ENCODE results near the gene MCM7. TPM values are rescaled to one million over a fixed set of nuclear protein-coding genes. Genes with fewer than 3 reads are reported as not detected.

MCM7 gene
- polyA plus RNA-seq, 1 experiment = 39.5 TPM

- H3K27me3 ChIP-seq (ENCODE audit: control insufficient read depth, insufficient read depth, low read length) = no peaks in the 10 kb centered on the region
- POLR2A ChIA-PET = interaction anchor here (0.6 to 0.7 kb wide), 2 partner anchors 19 to 97 kb away, joined by 3 to 4 read pairs; no protein-coding TSS in a partner anchor
- no peak for TF ChIP-seq CTCF (IDR thresholded peaks at IDR 0.05; ENCODE audit: low read depth, low read length)
- DNase-seq (ENCODE audit: low read depth, low spot score) = no peak
- CTCF ChIA-PET = interaction anchor here (0.6 to 11.8 kb wide), 3 partner anchors 23 to 80 kb away, joined by 3 to 174 read pairs (median 3); no protein-coding TSS in a partner anchor
- H3K9me3 ChIP-seq (ENCODE audit: control insufficient read depth, insufficient read depth, low read length) = peaks cover 4% of the 10 kb centered on the region; the same call in 1 of the 2 replicates
- H3K4me3 ChIP-seq (ENCODE audit: low read depth, low read length) = no peak overlapping the region
- no peak overlapping the region for H3K27ac ChIP-seq (ENCODE audit: low read depth, low read length)
Observed at GRCh38 chr7:100059251-100059739, 41.9 kb downstream of the MCM7 start.

GRCh38 chr7:100057006-100057405 lies 44.2 kb downstream of the MCM7 start:
- TF ChIP-seq CTCF (IDR thresholded peaks at IDR 0.05; ENCODE audit: low read depth, low read length) = no peak
- peak overlapping the region; percentile 11 for H3K27ac ChIP-seq (ENCODE audit: low read depth, low read length)
- no peaks in the 10 kb centered on the region for H3K9me3 ChIP-seq (ENCODE audit: control insufficient read depth, insufficient read depth, low read length)
- no peak overlapping the region for H3K4me3 ChIP-seq (ENCODE audit: low read depth, low read length)
- no peaks in the 10 kb centered on the region for H3K27me3 ChIP-seq (ENCODE audit: control insufficient read depth, insufficient read depth, low read length)
- ChIA-PET POLR2A (no interaction called here), CTCF (interaction anchor here (1.7 to 11.8 kb wide), 3 partner anchors 63 to 149 kb away, joined by 4 to 174 read pairs (median 6); no protein-coding TSS in a partner anchor)
- DNase-seq (ENCODE audit: low read depth, low spot score) = no peak

- TF ChIP-seq CTCF (IDR thresholded peaks at IDR 0.05; ENCODE audit: low read depth, low read length) = peak; percentile 38
- ChIA-PET POLR2A (interaction anchor here (0.6 to 0.8 kb wide), 2 partner anchors 14 to 59 kb away, joined by 3 to 13 read pairs; no protein-coding TSS in a partner anchor), CTCF (interaction anchor here (0.6 to 11.8 kb wide), 12 partner anchors 10 to 1292 kb away, joined by 3 to 174 read pairs (median 4); partner anchors contain the start of gene ZKSCAN1)
- H3K27me3 ChIP-seq (ENCODE audit: control insufficient read depth, insufficient read depth, low read length) = no peaks in the 10 kb centered on the region
- no peaks in the 10 kb centered on the region for H3K9me3 ChIP-seq (ENCODE audit: control insufficient read depth, insufficient read depth, low read length)
- H3K27ac ChIP-seq (ENCODE audit: low read depth, low read length) = no peak overlapping the region
- no peak overlapping the region for H3K4me3 ChIP-seq (ENCODE audit: low read depth, low read length)
- DNase-seq (ENCODE audit: low read depth, low spot score) = peak; percentile 65
Observed at GRCh38 chr7:100053215-100053614, 48.0 kb downstream of the MCM7 start.

GRCh38 chr7:100051611-100052010 lies 49.6 kb downstream of the MCM7 start:
- TF ChIP-seq CTCF (IDR thresholded peaks at IDR 0.05; ENCODE audit: low read depth, low read length) = no peak
- no peaks in the 10 kb centered on the region for H3K27me3 ChIP-seq (ENCODE audit: control insufficient read depth, insufficient read depth, low read length)
- CTCF ChIA-PET = interaction anchor here (1.1 to 11.8 kb wide), 5 partner anchors 16 to 138 kb away, joined by 3 to 174 read pairs (median 7); no protein-coding TSS in a partner anchor
- H3K4me3 ChIP-seq (ENCODE audit: low read depth, low read length) = no peak overlapping the region
- POLR2A ChIA-PET = no interaction called here
- no peaks in the 10 kb centered on the region for H3K9me3 ChIP-seq (ENCODE audit: control insufficient read depth, insufficient read depth, low read length)
- no peak overlapping the region for H3K27ac ChIP-seq (ENCODE audit: low read depth, low read length)
- DNase-seq (ENCODE audit: low read depth, low spot score) = no peak
